HepG2 (cell line): ENCODE measurements around the gene NARF. TPM values are rescaled to one million over a fixed set of nuclear protein-coding genes. Genes with fewer than 3 reads are reported as not detected.

Experiments used
- ATAC-seq: fragments of 200-7000 bp; cut with Tn5 transposase; 3 replicates; pipeline ENCODE4 v1.9.1; 2020; ENCODE audit warnings: mild to moderate bottlenecking, moderate library complexity
- BruUV-seq: library from RNA; stranded (reverse); fragments of 400-500 nt; replicated peaks from 2 replicates; lab custom pipeline; 2021; lab: Mats Ljungman, UMichigan
- CTCF ChIA-PET: fragments of 300-600 bp; formaldehyde crosslinking; extraction: SDS; loops from one replicate; lab custom pipeline; 2021; ENCODE audit warnings: low total read pairs, inconsistent platforms, low intra/inter-chr PET ratio; lab: Yijun Ruan, JAX
- POLR2A ChIA-PET: fragments of 350-600 bp; sonication (Branson Sonifier 250); formaldehyde crosslinking; loops from one replicate; lab custom pipeline; 2020; ENCODE audit warnings: antibody characterized with exemption, inconsistent platforms; lab: Yijun Ruan, JAX
- DNase-seq: peaks from one replicate; pipeline ENCODE4 v3.0.0-alpha.2; 2015; ENCODE audit warnings: low spot score
- FAIRE-seq: peaks from 3 replicates; lab custom pipeline; 2011; peaks lifted over from hg19 to GRCh38; lab: Jason Lieb, UNC
- H2AFZ ChIP-seq: one replicate; pipeline ENCODE4 v1.6.1; 2011; ENCODE audit warnings: low read length, inconsistent platforms
- H3K27ac ChIP-seq: fragments of 300-600 bp; 3 replicates; pipeline ENCODE4 v1.8.0; 2011; ENCODE audit warnings: mixed run types, mild to moderate bottlenecking, mixed read lengths, low read length, inconsistent platforms; ENCODE audit not compliant: insufficient read depth; ENCODE audit errors: extremely low read length
- H3K27me3 ChIP-seq, 2 experiments: fragments of 200-600 bp in 1 of 2; 2 replicates in 1 of 2; 3 replicates in 1 of 2; pipeline versions ENCODE4 v1.6.0 to v1.8.0; 2011; ENCODE audit warnings: low read length in 2 of 2, mild to moderate bottlenecking in 2 of 2, moderate library complexity in 2 of 2, inconsistent platforms in 1 of 2; ENCODE audit not compliant: insufficient read depth in 2 of 2, control insufficient read depth in 1 of 2
- H3K36me3 ChIP-seq, 2 experiments: fragments of 200-600 bp in 1 of 2; replicated peaks in 1 of 2; 2 replicates in 1 of 2; 3 replicates in 1 of 2; pipeline versions ENCODE4 v1.5.1 to v1.8.0; 2011; ENCODE audit warnings: low read length in 2 of 2, inconsistent platforms in 1 of 2; ENCODE audit not compliant: insufficient read depth in 2 of 2, control insufficient read depth in 1 of 2
- H3K4me1 ChIP-seq: 2 replicates; pipeline ENCODE4 v1.5.1; 2012; ENCODE audit warnings: low read length, inconsistent platforms; ENCODE audit not compliant: insufficient read depth
- H3K4me2 ChIP-seq: 2 replicates; pipeline ENCODE4 v1.6.0; 2011; ENCODE audit warnings: low read depth, low read length, inconsistent platforms
- H3K4me3 ChIP-seq, 3 experiments: fragments of 200-600 bp in 1 of 3; sonication (generic), shearing (Covaris generic) in 1 of 3; replicated peaks in 1 of 3; 2 replicates each; pipeline ENCODE4 v1.5.1; 2011 to 2016; ENCODE audit warnings: low read length in 3 of 3, inconsistent platforms in 2 of 3, low read depth in 2 of 3, mild to moderate bottlenecking in 2 of 3, control low read depth in 1 of 3, mixed read lengths in 1 of 3; ENCODE audit not compliant: insufficient read depth in 1 of 3
- H3K79me2 ChIP-seq: one replicate; pipeline ENCODE4 v1.6.1; 2011; ENCODE audit warnings: low read length, inconsistent platforms; ENCODE audit not compliant: insufficient read depth
- H3K9ac ChIP-seq: 2 replicates; pipeline ENCODE4 v1.6.0; 2011; ENCODE audit warnings: mild to moderate bottlenecking, low read depth, low read length, inconsistent platforms; ENCODE audit not compliant: insufficient read depth
- H3K9me3 ChIP-seq: 2 replicates; pipeline ENCODE4 v1.5.1; 2012; ENCODE audit warnings: mild to moderate bottlenecking, low read length
- H4K20me1 ChIP-seq: 2 replicates; pipeline ENCODE4 v1.6.0; 2011; ENCODE audit warnings: inconsistent platforms, mild to moderate bottlenecking, low read length, moderate library complexity; ENCODE audit not compliant: insufficient read depth
- AGO2 ChIP-seq: fragments of 200-400 bp; formaldehyde crosslinking; optimal IDR thresholded peaks from 2 replicates; pipeline ENCODE3; 2017; ENCODE audit warnings: mild to moderate bottlenecking, low read depth, low read length, moderate library complexity
- BCL3 ChIP-seq: sonication (generic); formaldehyde crosslinking; IDR thresholded peaks from 2 replicates; pipeline ENCODE4 v1.5.1; 2020; ENCODE audit warnings: mild to moderate bottlenecking, missing genetic modification reagents, moderate library complexity
- HMG20A ChIP-seq: IDR thresholded peaks from 2 replicates; pipeline ENCODE4 v1.6.1; 2016; ENCODE audit warnings: borderline replicate concordance
- STAT5B ChIP-seq: sonication (generic); formaldehyde crosslinking; IDR thresholded peaks from 2 replicates; pipeline ENCODE4 v1.4.0; 2020; ENCODE audit warnings: missing genetic modification reagents
- TCF7L2 ChIP-seq: IDR thresholded peaks from 2 replicates; pipeline ENCODE4 v1.6.1; 2011; ENCODE audit warnings: mild to moderate bottlenecking, low read depth, low read length, moderate library complexity
- ZNF274 ChIP-seq: sonication (generic); formaldehyde crosslinking; IDR thresholded peaks from 2 replicates; pipeline ENCODE4 v1.5.1; 2020; ENCODE audit warnings: mild to moderate bottlenecking, missing genetic modification reagents
- WGBS: methylation state at CpG from one replicate; pipeline ENCODE4 v1.1.6; 2017; ENCODE audit warnings: low lambda C conversion rate; 5-methylcytosine and 5-hydroxymethylcytosine counted together
- in situ Hi-C: cut with HindIII; loops from 2 replicates; pipeline ENCODE4 v1.10.0; 2017; ENCODE audit warnings: low pct_unique_long_range_greater_than_20kb; ENCODE audit not compliant: extremely low pct_ligation_motif_present
- intact Hi-C: fragments of 100-400 bp; cut with micrococcal nuclease; formaldehyde crosslinking; loops from one replicate; pipeline ENCODE4 v1.10.0; 2022; ENCODE audit not compliant: unreplicated experiment
- polyA plus RNA-seq, 8 experiments: library from polyadenylated mRNA; depleted of rRNA in 3 of 8; stranded (reverse) in 7 of 8; unstranded in 1 of 8; fragments of >200 nt; fragmentation: Illumina TruSeq in 4 of 8; extraction: Trizol in 4 of 8; gene quantifications; 2 replicates each; pipeline versions ENCODE4 v1.2.1 to v1.2.3, GENCODE V29; 2011 to 2016; ENCODE audit warnings: low read depth in 4 of 8, missing spikeins in 1 of 8, mixed read lengths in 1 of 8; ENCODE audit not compliant: insufficient read depth in 1 of 8
- total RNA-seq, 5 experiments: library from RNA; depleted of rRNA; stranded (reverse); fragments of >200 nt; fragmentation: Illumina TruSeq; extraction: Trizol; gene quantifications; 2 replicates each; pipeline ENCODE4 v1.2.3, GENCODE V29; 2016; ENCODE audit warnings: low read depth in 1 of 5

NARF gene
- total and polyA plus RNA-seq, 2 of the 13 experiments (the other 11 are each of a cell fraction or from before 2014, with no cell fraction given), result 61.1 to 144 TPM

- TF ChIP-seq BCL3 (CRISPR knock-in tag), result 0 out of 2 replicates have a peak, but pooled peaks have one; percentile 9
- 0 out of 2 replicates have a peak, but pooled peaks have one; percentile 17 for TF ChIP-seq ZNF274
- TF ChIP-seq TCF7L2, result no peak
- TF ChIP-seq HMG20A (CRISPR knock-in tag), result no peak
These were observed 18.6 kb upstream of the NARF start (continued) for GRCh38 chr17:82439829-82440365.

- no peaks in the 10 kb centered on the region for H3K4me1 ChIP-seq
- no TSS peak for BruUV-seq
- H3K9me3 ChIP-seq, result no peaks in the 10 kb centered on the region
- H3K4me2 ChIP-seq, result no peak overlapping the region
- peaks cover 11 to 15% of the 10 kb centered on the region in 2 experiments for H3K36me3 ChIP-seq
- in situ Hi-C loops, result no loop called here
- no peaks in the 10 kb centered on the region for H4K20me1 ChIP-seq
- FAIRE-seq, result no peak
- H3K9ac ChIP-seq, result no peak overlapping the region
- no peak for ATAC-seq
- 97% methylated on average over 22 of the region's 22 CpGs for WGBS
- no peak overlapping the region for H3K4me3 ChIP-seq
- TF ChIP-seq STAT5B (no peak), AGO2 (peak; percentile 37)
- ChIA-PET POLR2A (no interaction called here), CTCF (no interaction called here)
- H3K27me3 ChIP-seq, result no peaks in the 10 kb centered on the region
- intact Hi-C loops, result no loop called here
- no peak overlapping the region for H3K27ac ChIP-seq
- H2AFZ ChIP-seq, result no peak overlapping the region
- no peak for DNase-seq
- H3K79me2 ChIP-seq, result no peaks in the 10 kb centered on the region
These were observed 18.0 kb upstream of the NARF start for GRCh38 chr17:82440469-82440981.
